Osteoblast (primary cell): ENCODE data around the gene SLC24A4. TPM values are rescaled to one million over a fixed set of nuclear protein-coding genes. Genes with fewer than 3 reads are reported as not detected.

Source experiments
- DNase-seq: peaks from one replicate; pipeline ENCODE4 v3.0.0; 2011; ENCODE audit warnings: low spot score, mixed read lengths; ENCODE audit not compliant: insufficient read length; ENCODE audit errors: missing footprints
- H2AFZ ChIP-seq: 2 replicates; pipeline ENCODE4 v1.6.0; 2011; ENCODE audit warnings: mild to moderate bottlenecking, low read length
- H3K27ac ChIP-seq: 2 replicates; pipeline ENCODE4 v1.5.1; 2011; ENCODE audit warnings: mild to moderate bottlenecking, low read depth, low read length, moderate library complexity
- H3K27me3 ChIP-seq: 2 replicates; pipeline ENCODE4 v1.6.0; 2012; ENCODE audit warnings: mild to moderate bottlenecking, control low read depth, inconsistent platforms, low read length, moderate library complexity; ENCODE audit not compliant: insufficient read depth
- H3K36me3 ChIP-seq: 2 replicates; pipeline ENCODE4 v1.5.1; 2011; ENCODE audit warnings: mild to moderate bottlenecking, low read length, control low read depth, moderate library complexity; ENCODE audit not compliant: insufficient read depth
- H3K4me1 ChIP-seq: 2 replicates; pipeline ENCODE4 v1.5.1; 2011; ENCODE audit warnings: mild to moderate bottlenecking, low read length, control low read depth, moderate library complexity; ENCODE audit not compliant: insufficient read depth
- H3K4me2 ChIP-seq: 2 replicates; pipeline ENCODE4 v1.6.0; 2011; ENCODE audit warnings: mild to moderate bottlenecking, low read length; ENCODE audit not compliant: insufficient read depth
- H3K4me3 ChIP-seq: fragments of 200-600 bp; sonication (generic); 3 replicates; pipeline ENCODE4 v1.5.1; 2012; ENCODE audit warnings: mild to moderate bottlenecking, low read length, inconsistent platforms; ENCODE audit not compliant: insufficient read depth
- H3K79me2 ChIP-seq: 2 replicates; pipeline ENCODE4 v1.6.0; 2012; ENCODE audit warnings: mild to moderate bottlenecking, low read length, control low read depth, inconsistent platforms; ENCODE audit not compliant: insufficient read depth
- H3K9me3 ChIP-seq: 2 replicates; pipeline ENCODE4 v1.5.1; 2011; ENCODE audit warnings: low read depth, low read length, control low read depth
- H4K20me1 ChIP-seq: 2 replicates; pipeline ENCODE4 v1.6.0; 2012; ENCODE audit warnings: mild to moderate bottlenecking, low read length, control low read depth; ENCODE audit not compliant: insufficient read depth
- total RNA-seq: library from RNA; depleted of rRNA; stranded (reverse); fragments of >200 nt; gene quantifications from 2 replicates; pipeline ENCODE4 v1.2.3, GENCODE V29; 2012
- TF ChIP-seq, protein P1 (sequence below): IDR thresholded peaks from 2 replicates; pipeline ENCODE4 v1.5.1; 2011; ENCODE audit warnings: mild to moderate bottlenecking, low read depth, low read length, moderate library complexity; ENCODE audit errors: extremely low read depth

SLC24A4 gene
- total RNA-seq, 1 donor = under 0.01 TPM

DNA sequence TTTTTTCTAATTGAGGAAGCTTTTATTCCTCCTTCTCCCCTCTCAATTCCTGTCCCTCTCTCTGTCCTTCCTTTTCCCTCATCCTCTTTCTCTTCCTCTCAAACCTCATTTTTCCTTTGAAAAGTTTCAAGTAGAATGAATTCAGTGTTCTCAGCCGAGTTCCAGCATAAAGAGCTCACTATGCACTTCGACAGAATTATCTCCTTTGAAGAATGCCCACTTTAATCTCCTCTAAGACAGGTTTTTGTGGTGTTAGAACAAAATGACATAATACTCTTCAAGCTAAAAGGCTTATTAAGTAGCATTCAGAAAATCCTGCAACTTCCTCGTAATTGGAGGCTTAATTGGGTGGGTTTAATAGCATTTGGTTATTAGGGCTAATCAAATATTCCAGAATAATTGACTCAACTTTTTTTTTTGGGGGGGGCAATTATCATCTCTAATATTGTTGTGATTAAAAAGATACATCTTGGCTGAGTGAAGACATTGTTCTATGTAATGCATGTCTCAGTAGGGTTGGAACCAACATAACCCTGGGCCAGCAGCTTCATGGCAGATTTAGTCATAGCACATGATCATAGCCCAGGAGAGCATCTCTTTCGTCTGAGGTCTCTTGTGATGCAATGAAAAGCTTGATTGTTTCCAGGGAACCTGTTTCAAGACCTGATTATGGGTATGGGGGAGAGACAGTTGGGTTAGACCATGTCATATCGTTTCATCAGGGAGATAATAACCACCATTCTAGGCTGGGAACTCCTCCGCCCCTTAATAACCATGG, 25.0 kb upstream of the SLC24A4 start:
- H3K4me3 ChIP-seq = no peak overlapping the region
- no peak for DNase-seq
- H3K4me1 ChIP-seq = no peaks in the 10 kb centered on the region
- H3K4me2 ChIP-seq = no peak overlapping the region
- no peak overlapping the region for H3K27ac ChIP-seq
- H2AFZ ChIP-seq = no peak overlapping the region
- no peaks in the 10 kb centered on the region for H3K36me3 ChIP-seq
- peaks cover 22% of the 10 kb centered on the region for H3K27me3 ChIP-seq
- H3K79me2 ChIP-seq = no peaks in the 10 kb centered on the region
- TF ChIP-seq, protein P1, sequence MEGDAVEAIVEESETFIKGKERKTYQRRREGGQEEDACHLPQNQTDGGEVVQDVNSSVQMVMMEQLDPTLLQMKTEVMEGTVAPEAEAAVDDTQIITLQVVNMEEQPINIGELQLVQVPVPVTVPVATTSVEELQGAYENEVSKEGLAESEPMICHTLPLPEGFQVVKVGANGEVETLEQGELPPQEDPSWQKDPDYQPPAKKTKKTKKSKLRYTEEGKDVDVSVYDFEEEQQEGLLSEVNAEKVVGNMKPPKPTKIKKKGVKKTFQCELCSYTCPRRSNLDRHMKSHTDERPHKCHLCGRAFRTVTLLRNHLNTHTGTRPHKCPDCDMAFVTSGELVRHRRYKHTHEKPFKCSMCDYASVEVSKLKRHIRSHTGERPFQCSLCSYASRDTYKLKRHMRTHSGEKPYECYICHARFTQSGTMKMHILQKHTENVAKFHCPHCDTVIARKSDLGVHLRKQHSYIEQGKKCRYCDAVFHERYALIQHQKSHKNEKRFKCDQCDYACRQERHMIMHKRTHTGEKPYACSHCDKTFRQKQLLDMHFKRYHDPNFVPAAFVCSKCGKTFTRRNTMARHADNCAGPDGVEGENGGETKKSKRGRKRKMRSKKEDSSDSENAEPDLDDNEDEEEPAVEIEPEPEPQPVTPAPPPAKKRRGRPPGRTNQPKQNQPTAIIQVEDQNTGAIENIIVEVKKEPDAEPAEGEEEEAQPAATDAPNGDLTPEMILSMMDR = no peak
- no peaks in the 10 kb centered on the region for H3K9me3 ChIP-seq
- H4K20me1 ChIP-seq = no peaks in the 10 kb centered on the region

DNA sequence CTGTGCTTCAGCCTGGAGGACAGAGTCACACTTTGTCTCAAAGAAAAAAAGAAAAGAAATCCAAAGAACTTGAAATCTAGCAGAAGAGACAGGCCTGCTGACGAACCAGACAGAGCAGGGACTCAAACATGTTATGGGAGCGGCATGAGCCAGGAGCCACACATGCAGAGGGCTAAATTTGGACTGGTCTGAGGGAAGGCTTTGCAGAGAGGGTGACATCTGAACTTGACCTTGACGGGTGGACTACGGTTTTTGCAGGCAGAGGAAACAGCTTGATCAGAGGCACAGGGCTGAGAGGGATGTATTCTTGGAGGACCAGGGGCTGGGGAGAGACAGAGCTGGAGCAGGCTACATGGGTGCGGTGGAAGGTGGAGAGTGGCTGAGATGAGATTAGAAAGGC, 20.5 kb upstream of the SLC24A4 start:
- Histone ChIP-seq H3K4me1 (no peaks in the 10 kb centered on the region), H3K9me3 (no peaks in the 10 kb centered on the region), H2AFZ (no peak overlapping the region), H3K27ac (no peak overlapping the region), H3K36me3 (no peaks in the 10 kb centered on the region), H3K4me3 (no peak overlapping the region), H3K4me2 (no peak overlapping the region), H4K20me1 (no peaks in the 10 kb centered on the region), H3K79me2 (no peaks in the 10 kb centered on the region), H3K27me3 (peaks cover 26% of the 10 kb centered on the region)
- TF ChIP-seq, protein P1 = no peak
- DNase-seq = no peak

DNA sequence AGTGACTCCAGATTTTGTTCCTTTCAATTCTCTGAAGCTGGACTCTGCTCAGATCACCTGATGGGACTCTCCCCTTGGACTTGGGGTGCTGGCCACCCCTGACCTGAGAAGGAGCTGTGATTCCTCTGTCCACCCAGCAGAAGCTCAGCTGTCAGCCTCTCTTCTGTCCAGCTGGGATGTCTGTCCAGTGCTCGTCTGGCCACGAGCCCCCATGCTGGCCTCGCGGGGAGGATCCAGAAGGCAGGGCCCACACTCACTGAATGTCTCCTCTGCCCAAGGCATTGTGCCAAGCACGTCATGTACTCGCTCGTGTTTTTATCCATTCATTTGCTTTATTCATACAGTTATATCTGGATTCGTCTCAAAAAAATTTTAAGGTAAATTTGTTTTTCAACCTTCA, 14.2 kb upstream of the SLC24A4 start:
- no peaks in the 10 kb centered on the region for H3K4me1 ChIP-seq
- H3K36me3 ChIP-seq = no peaks in the 10 kb centered on the region
- no peak overlapping the region for H2AFZ ChIP-seq
- no peaks in the 10 kb centered on the region for H4K20me1 ChIP-seq
- H3K79me2 ChIP-seq = no peaks in the 10 kb centered on the region
- no peak overlapping the region for H3K27ac ChIP-seq
- H3K27me3 ChIP-seq = peaks cover 9% of the 10 kb centered on the region
- TF ChIP-seq, protein P1 = no peak
- no peak overlapping the region for H3K4me2 ChIP-seq
- H3K9me3 ChIP-seq = no peaks in the 10 kb centered on the region
- no peak for DNase-seq
- no peak overlapping the region for H3K4me3 ChIP-seq

DNA sequence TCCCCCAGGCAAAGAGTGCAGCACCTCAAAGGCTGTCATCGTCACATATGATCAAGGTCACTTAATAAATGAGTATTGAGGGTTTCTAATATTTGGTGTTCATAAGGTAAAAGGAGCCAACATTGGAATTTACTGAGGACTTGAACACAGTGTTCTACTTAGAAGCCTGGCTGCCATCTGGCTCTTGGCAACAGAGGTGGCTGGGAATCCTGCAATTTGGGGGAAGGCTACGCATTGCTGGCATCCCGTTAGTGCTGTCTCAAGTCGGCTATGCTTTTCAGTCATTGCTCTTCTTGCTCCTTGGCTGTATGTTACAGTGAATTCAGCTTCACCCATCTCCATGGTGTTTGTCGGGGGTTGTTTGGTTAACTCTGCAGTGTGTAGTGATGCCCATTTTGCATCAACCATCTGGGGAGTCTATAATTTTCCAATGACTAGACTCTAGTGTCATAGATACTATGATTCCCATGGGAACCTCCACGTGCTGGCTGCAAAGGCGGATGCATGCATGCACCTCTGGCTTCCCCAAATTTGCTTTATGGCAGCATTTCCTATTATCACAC, 12.9 kb upstream of the SLC24A4 start:
- Histone ChIP-seq H2AFZ (no peak overlapping the region), H3K9me3 (no peaks in the 10 kb centered on the region)
- TF ChIP-seq, protein P1 = no peak

More for the DNA sequence above, 12.9 kb upstream of the SLC24A4 start:
- Histone ChIP-seq H3K36me3 (no peaks in the 10 kb centered on the region), H3K79me2 (no peaks in the 10 kb centered on the region), H4K20me1 (no peaks in the 10 kb centered on the region), H3K4me3 (no peak overlapping the region), H3K27me3 (peaks cover 4% of the 10 kb centered on the region), H3K27ac (no peak overlapping the region), H3K4me1 (no peaks in the 10 kb centered on the region), H3K4me2 (no peak overlapping the region)
- no peak for DNase-seq
